Hematopoietic multipotent progenitor cell treated with erythropoietin and hydrocortisone succinate and interleukin-3 and kit ligand, for 15 days (in vitro differentiated cells): ENCODE data around the gene ATG12.
"Not testable (repeated sequence)": the region's sequence is repeated elsewhere in the genome, so short reads cannot be mapped to it uniquely, and the experiment has no call there.

ENCODE experiments used
- DNase-seq: peaks from one replicate; pipeline ENCODE4 v3.0.0-alpha.2; 2015; ENCODE audit warnings: low spot score

The ATG12 gene

DNA sequence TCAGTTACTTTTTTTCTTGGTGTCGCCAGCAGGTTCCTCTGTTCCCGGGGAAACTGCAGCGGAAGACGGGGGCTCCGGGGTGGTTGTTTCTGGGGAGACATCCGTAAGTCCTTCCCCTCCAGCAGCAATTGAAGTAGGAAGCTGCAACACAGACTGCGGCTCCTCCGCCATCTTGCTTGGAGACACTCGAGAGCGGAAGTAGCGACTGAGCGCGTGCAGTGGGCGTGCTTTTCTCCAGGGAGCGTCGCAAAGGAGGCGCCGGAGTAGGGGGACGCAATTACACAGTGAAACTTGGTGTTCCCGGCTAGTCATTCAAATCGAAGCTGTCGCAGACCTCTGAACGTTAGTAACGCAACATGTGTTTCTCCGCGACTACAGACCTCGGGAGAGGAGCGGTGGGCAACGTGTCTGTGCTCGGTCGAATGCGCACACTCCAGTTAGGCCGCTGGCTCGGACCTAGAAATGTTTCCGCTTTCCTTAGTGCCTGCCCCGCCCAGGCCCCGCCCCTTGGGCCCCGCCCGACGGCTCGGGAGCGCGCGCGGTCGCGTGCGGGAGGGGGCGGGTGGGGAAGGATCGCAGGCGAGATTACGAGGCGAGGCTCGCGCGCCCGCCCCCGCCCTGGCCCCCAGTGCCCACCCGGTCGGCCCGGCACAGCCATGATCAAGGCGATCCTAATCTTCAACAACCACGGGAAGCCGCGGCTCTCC is at the start of gene ATG12, which contains the start of gene AP3S1:
TSS of gene ATG12 (minus strand) at position 184 of the 707 bp plus-strand sequence. CDS start at position 171, 13 bp downstream.
TSS of gene AP3S1 (plus strand) at position 554 of the 707 bp plus-strand sequence. CDS start at position 657, 103 bp downstream.
- DNase-seq = peak; percentile 92

DNA sequence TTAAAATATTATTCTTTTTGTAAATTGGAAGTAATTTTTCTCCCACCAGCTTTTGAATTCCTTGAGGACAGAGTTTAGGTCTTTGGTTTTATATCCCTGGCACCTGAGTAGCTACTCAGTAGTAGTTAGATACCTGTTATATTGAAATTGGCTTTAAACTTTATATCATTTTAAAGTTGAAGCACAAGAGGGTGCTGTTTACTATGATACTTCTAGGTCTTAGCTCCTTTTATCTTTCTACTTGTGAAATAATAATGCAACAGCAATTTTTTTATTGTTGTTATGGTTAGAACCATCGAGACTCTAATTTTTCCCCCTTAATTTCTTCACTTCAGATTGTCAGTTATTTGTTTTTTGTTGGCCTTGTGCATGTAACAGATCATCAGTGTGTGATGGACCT is 46.7 kb upstream of the ATG12 start:
- DNase-seq = no peak

DNA sequence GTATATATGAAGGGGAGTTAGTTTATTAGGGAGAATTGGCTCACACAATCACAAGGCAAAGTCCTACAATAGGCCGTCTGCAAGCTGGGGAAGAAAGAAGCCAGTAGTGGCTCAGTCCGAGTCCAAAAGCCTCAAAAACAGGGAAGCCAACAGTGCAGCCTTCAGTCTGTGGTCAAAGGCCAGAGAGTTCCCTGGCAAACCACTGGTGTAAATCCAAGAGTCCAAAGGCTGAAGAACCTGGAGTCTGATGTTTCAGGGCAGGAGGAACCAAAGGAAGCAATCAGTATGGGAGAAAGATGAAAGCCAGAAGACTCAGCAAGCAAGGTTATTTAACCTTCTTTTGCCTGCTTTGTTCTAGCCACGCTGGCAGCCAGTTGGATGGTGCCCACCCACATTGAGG is 43.8 kb upstream of the ATG12 start:
- not testable (repeated sequence) for DNase-seq

DNA sequence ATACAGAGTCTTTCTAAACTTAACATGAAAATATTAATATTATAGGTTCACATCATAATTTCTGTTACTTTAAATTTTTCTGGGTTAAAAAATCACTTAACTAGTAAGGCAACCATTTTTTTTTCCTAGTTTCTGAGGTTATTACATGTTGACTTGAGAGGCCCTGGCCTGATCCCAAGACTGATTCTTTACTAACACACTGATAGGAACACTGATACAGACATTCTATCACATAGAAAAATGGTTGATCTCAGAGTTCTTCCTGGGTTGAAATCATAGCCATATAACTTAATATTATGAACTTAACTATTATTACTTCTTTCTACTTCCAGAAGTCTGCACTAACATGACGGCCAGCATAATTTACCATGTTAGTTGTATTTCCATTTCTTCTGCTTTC is 43.3 kb upstream of the ATG12 start:
- DNase-seq = no peak

DNA sequence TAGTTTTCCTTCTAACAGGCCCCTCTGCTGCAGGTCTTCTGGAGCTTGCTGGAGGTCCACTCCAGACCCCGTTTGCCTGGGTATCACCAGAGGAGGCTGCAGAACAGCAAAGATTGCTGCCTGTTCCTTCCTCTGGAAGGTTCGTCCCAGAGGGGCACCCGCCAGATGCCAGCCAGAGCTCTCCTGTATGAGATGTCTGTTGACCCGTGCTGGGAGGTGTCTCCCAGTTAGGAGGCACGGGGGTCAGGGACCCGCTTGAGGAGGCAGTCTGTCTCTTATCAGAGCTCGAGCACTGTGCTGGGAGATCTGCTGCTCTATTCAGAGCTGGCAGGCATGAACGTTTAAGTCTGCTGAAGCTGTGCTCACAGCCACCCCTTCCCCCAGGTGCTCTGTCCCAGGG is 41.1 kb upstream of the ATG12 start:
- not testable (repeated sequence) for DNase-seq

DNA sequence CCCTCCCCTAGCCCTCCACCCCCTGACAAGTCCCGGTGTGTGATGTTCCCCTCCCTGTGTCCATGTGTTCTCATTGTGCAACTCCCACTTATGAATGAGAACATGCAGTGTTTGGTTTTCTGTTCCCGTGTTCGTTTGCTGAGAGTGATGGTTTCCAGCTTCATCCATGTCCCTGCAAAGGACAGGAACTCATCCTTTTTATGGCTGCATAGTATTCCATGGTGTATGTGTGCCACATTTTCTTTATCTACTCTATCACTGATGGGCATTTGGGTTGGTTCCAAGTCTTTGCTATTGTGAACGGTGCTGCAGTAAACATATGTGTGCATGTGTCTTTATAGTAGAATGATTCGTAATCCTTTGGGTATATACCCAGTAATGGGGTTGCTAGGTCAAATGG is 36.0 kb upstream of the ATG12 start:
- not testable (repeated sequence) for DNase-seq

DNA sequence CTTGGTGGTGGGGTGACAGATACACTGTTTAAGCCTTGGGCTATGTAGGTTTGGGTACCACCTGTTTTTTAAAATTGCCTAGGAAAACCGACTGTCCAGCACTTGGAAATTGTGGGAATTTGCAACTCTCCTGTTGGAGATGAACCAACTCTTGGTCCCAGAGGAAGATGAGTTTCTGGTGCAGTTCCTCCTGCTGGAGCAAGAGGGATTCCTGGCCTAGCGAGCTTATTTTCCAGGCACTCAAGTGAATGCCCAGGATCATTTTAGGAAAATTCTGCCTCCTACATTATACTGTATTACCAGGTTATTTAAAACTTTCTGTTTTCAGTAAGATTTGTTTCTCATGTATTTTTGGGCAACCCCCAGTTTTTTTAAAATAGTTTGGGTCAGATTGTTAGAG is 34.1 kb upstream of the ATG12 start:
- no peak for DNase-seq

DNA sequence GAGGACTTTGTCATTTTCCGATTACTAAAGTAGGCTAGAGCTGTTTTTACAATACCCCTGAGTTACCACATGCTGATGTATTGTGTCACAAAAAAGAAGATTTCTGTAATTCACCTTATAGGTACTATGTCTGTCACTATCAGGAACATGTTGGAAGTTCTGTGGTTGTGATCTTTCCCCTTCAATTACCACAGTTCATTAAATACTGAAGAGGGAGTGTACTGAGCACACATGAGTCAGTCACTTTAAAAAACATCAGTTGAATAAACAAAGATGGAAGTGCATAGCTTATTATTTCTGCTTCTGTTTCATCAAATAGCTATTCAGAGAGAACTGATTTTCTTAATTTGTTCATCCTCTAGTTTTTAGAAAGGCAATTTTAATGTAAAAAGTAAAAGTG is 32.0 kb upstream of the ATG12 start:
- DNase-seq = no peak

DNA sequence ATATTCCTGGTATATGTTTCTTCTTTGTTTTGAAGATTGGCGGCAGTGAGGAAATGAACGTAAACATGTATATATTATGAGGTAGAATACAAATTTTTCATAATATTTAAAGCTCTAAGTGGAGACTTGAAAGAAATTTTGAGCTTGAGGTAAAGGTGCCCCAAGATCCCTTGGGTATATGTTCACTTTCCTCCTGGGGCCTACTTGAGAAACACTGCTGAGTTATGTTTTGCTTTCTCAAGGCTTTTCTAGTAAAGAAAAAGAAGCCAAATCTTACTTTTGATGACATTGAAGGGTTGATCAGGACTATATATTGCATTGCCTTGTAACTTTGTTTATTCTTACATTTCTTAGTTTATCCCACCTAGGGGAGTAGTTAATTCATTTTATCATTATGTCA is 31.1 kb upstream of the ATG12 start:
- no peak for DNase-seq

DNA sequence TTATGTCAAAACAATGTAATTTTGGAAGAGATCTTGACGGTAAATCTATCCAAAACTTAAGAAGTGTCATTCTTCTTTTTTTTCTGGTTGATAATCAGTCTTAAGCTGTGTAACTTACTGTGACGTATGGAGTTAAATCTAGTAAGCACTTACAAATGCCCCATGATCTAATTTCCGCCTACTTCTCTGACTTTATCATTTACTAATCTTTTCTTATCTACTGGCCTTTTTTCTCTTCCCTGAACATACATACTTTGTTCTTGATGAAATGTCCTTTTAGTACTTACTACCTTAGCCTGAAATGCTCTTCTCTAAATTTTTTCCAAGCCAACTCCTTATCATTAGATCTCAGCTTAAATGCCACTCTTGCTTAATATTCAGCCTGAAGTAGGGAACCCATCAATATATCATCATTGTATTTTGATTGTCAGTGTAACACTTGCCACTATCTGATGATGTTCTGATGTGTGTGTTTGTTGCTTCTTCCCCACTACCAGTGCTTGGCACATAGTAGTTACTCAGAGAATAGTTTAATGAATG is 28.0 kb upstream of the ATG12 start:
- no peak for DNase-seq

DNA sequence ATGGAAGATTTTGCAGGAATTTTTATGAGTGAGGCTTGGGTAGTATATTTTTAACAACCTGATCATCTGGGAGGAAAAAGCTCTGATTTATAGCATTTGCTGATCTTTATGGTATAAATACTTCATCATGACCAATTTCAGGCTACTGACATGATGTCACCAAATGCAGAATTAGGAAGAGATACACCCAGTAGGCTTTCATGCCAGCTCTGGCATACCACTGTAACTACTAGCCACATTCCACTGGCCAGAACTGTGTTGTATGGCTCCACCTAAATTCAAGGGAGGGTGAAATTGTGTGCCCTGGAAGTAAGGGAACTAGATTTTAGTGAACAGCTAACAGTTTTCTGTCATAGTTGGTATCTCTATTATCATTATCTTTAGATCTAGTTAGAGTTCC is 18.0 kb upstream of the ATG12 start:
- no peak for DNase-seq

DNA sequence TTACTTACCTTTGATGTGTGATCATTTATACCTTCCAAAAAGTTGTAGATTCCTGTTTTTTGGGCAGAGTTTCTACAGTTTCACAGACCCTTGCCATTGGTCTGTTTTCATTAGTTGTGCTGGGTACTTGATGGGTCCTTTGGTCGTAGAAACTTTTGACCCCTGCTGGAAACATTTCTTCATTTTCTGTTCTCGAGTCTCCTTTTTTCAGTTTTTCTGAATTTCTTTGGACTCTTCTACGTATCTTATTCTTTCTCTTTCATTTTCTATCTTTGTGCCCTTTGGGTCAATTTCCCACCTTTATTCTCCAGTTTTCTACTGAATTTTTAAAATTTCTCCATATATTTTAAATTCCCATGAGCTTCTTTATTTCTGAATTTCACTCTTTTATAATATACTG is 17.0 kb upstream of the ATG12 start:
- DNase-seq = no peak

DNA sequence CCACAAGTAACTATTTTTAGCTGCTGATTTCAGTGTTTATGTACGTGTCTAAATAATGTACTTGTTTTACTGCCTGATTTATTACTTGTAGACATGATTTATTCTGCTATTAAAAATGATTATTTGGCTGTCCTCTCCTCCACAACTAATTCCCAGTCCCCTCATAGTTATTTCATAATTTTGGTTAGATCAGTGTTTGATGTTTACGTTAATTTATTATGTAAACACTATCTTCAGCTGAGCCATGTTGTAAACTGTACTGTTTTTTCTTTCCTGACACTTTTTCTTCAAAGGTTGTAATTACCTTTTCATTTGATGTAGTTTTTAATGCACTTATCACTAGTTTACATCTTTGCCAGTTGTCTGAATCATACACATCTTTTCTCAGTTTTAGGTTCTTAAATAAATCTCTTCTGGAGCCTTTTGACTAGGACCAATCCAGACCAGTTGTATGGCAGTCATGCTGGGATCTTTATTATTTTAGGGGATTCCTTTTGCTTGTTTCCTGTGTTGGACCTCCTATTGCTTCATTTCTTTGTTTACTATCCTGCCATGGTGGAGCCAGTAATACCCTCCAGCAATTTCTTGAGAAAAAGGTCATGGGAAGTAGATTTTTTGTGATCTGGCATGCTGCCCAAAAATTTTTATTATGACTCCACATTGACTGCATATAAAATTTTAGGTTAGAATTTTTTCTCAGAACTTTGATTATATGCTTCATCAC is 16.4 kb upstream of the ATG12 start:
- DNase-seq = no peak

DNA sequence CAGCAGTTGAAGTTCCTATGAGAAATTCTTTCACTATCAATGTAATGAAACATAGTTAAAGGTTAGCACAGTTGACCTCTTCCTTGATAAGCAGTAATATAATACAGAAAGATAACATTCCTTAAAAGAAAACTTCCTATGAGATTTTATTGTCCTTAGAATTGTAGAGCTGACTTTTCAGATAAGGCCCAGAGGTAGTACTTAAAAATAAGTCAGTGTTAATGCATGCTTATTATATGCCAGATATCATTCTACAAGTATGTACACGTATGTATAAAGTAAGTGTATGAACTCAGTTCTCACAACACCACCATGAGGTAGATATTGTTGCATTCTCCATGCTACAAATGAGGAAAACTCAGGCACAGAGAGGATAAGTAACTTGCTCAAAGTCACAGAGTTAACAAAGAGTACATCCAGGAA is 15.7 kb upstream of the ATG12 start:
- DNase-seq = no peak

DNA sequence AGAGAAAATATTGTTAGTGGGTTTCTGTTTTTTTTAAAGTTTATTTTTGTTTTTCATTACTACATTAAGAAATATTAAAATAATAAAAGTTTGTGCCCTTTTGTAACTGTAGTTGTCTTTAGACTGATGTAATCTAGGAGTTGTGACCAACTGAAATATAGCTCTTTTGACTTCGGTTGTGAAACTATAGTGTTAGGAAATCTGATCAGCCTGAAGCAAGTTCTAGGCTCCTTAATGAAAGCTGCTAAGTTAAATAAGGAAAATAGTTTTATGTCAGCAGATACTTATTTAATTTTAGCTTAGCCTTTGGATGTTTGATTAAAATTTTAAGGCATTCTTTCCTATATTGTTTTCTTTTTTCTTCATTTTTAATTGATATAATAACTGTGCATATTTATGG is 14.6 kb upstream of the ATG12 start:
- DNase-seq = no peak

DNA sequence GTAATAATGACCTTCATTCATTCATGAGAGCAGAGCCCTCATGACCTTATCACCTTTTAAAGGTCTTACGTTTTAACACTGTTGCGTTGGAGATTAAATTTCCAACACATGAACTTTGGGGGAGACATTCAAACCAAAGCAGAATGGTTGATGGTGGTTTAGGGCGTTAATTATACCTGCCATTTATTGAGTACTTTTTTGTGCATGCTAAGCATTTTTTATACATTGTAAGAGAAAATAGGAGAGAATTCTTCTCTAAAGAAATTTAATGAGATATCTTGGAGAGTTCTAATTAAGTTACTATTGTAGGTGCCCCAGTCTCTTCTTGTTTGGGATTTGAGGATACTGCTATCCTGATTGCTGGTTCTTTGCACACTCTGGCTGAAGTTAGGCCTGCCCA is 12.8 kb upstream of the ATG12 start:
- no peak for DNase-seq

DNA sequence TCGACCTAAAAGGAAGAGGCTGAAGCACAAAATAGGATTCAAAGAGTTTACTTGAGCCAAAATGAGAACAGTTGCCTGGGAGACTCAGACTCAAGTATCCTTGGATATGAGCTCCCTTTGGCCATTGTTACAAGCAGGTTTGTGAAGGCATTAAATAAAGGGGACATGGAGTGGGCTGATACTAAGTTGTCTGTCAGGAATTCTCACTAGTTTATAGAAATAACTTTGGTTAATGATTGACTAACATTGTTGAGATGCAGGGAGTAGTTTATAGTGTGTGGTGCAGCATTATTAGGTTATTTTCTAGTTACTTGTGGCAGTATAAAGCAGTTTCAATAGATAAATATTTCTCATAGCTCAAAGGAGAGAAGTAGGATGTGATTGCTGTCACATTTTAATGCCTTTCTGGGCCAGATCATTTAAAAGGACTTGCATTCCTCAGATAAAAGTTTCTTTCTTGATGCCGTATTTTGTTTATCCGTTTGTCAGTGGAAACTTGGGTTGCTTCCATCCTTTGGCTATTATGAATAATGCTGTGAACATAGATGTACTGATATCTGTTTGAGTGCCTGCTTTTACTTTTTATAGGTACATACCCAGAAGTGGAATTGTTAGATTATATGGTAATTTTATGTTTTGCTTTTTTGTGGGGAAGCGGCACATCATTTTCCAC is 9.5 kb upstream of the ATG12 start:
- no peak for DNase-seq

DNA sequence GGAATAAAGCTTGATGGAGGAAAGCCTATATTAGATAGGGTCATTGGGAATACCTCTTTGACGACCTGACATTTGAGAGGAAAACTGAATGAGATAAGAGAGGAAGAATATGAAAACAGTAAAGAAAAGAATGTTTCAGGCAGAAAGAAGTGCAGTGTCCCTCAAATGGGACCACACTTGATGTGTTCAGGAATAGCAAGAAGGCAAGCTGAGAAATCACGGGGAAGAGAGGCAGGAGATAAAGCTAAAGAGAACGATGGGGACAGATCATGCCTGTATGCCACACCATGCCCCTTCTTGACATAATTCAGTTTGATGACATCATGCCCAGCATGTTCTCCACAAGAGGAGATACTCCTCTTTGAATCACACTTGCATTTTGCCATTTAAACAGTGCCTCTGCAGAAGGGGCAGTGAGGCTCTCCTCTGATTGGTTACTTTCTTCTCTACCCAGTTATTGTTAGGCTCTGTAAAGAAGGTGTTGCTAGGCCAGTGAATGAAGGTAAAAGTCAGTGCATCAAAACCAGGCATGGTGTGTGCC is 8.0 kb upstream of the ATG12 start:
- no peak for DNase-seq

DNA sequence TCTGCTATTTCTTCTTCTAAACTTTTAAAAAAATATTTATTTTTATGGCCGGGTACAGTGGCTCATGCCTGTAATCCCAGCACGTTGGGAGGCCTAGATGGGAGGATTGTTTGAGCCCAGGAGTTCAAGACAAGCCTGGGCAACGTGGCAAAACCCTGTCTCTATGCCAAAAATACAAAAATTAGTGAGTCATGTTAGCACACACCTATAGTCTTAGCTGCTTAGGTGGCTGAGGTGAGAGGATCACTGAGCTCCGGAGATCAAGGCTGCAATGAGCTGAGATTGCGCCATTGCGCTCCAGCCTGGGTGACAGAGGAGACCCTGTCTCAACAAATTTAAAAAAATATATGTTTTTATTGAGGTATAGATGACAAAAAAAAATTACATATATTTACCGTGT is 5.9 kb upstream of the ATG12 start:
- DNase-seq = no peak

DNA sequence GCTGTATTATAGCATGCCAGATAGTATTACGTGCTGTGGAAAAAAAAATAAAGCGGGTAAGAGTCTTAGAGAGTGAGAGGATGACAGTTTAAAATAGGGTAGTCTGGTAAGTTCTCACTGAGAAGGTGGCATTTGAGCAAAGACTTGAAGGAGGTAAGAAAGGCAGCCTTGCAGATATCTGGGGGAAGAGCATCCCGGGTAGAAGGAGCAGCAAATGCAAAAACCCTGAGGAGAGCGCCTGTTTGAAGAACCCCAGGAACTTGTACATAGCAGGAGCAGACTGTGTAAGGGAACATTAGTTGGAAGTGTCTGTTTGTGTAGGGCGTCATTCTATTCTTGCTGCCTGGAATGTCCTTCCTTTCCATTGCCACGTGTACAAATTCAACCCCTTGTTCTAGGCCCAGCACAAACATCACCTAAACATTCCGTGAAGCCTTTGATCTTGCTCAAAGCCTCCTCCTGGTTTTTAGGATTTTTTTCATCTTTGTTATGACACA is 3.0 kb upstream of the ATG12 start:
- no peak for DNase-seq

DNA sequence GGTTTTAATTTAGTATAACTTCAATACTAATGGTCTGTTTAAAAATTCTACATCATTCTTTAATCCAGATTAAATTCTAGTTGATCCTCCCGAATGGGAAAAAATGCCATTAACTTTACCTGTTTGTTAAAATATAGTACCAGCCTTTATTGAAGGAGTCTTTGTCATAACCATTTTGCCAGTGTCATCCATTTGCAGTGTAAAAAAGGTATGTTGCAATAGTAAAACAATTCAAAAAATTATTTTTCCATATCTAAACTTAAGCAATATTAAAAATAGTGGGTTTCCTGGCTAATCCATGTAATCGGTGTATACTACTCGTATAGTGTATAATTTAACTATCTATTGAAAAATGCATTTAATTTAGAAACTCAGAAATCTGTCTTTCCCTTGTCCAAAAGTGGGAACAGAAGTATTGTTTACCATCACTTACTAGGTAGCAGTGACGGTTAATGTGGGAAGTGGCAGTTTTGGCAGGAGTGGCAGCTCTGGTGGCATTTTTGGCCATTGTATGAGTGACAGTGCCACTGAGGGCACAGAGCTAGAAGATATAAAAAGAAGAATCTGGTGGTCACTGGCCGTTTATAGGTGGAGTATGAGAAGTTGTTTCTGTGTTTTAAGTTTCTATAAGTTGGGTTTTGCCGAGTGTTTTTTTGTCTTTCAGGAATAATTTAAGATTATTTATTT is 2.2 kb upstream of the ATG12 start:
- no peak for DNase-seq

DNA sequence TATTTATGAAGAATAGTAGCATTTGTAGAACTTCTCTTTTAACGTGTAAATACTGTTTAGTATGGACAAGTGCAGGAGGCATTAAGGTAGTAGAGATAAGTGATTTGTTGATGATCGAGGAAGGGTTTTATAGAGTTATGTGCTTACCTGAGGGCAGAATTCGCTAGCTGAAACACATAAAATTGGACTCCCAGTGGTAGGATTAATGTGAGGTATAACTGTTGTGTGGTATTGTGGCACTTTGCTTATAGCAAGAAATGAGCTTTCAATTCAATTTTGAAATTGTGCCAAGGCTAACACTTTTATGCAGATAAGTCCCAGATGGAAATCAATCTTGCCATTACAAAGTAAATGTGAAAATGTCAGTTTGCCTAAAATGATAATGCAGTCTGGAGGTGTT is 1.6 kb upstream of the ATG12 start:
- peak; percentile 11 for DNase-seq
